Brain pericyte (primary cell): ENCODE results near the gene LOXL3.
"Not testable (repeated sequence)": the region's sequence is repeated elsewhere in the genome, so short reads cannot be mapped to it uniquely, and the experiment has no call there.

Experiments used
- DNase-seq: peaks from one replicate; pipeline ENCODE4 v3.0.0-alpha.2; 2012; ENCODE audit warnings: low read depth, low spot score

The LOXL3 gene

DNA sequence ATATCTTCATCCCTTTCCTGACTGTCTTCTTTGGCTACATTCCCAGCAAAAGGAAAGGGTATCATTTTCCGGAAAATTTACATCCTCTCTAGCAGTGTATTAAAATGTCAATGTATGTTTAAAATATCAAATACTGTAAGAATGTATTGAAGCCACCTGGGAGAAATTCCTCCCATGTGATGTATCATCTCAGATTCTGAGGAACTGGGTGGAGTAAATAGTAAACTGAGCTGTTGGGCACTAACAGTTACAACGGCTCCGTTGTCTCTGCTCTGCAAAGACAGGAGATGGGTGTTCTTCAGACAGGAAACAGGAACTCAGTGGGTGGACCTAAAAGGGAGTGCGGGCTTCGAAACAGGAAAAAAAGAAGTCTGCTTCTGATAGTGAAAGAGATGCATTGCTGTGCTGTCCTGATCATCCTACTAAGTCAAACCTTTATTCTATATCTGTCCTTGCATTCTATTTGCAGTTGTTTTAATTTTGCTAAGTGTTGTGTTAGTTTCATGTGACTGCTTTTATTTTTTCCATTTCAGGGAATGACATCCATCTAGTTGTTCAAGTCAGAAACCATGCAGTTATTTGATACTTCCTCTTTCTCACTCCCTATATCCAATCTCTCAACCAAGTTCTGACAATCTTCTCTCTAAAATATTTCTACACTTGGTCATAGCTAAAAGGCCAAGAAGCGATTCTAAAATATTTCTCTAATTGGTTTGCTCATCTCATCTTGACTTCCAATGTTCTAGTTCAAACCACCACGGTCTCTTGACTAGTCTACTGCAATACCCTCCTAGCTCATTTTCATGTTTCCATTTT lies 20.2 kb upstream of the LOXL3 start:
- DNase-seq, result no peak

DNA sequence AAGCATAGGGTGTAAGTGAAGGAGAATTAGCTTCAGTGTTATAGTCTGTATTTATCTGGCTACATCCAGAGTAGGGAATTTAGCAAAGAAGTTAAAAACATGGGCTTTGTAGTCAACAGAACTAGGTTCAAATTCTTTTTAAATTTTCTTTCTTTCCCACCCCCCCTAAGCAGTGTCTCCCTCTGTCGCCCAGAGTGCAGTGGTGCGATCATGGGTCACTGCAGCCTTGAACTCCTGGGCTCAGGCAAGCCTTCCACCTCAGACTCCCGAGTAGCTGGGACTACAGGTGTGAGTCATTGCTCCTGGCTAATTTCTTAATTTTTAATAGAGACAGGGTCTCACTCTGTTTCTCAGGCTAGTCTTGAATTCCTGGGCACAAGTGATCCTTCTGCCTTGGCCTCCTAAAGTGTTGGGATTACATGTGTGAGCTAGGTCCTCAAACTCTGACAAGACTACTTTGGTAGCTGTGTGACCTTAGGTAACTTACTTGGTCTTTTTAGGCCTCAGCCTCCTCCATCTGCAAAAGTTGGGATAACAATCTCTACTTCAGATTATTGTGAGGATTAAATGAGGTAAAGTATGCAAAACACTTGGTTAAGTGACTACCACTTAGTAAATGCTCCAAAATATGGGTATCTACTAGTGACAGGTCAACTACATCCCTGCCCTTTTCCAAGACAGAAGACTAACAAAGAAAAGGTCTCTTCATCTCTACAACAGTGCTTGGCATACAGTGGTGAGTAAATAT lies 18.6 kb upstream of the LOXL3 start:
- no peak for DNase-seq

- no peak for DNase-seq
These were observed 17.3 kb upstream of the LOXL3 start for GRCh38 chr2:74571058-74571457.

GRCh38 chr2:74569686-74570085 lies 15.9 kb upstream of the LOXL3 start:
- no peak for DNase-seq

GRCh38 chr2:74567881-74568280 lies 14.1 kb upstream of the LOXL3 start:
- no peak for DNase-seq

GRCh38 chr2:74566754-74567085 lies 13.0 kb upstream of the LOXL3 start:
- no peak for DNase-seq

- no peak for DNase-seq
These were observed 12.5 kb upstream of the LOXL3 start for GRCh38 chr2:74566076-74566753.

DNA sequence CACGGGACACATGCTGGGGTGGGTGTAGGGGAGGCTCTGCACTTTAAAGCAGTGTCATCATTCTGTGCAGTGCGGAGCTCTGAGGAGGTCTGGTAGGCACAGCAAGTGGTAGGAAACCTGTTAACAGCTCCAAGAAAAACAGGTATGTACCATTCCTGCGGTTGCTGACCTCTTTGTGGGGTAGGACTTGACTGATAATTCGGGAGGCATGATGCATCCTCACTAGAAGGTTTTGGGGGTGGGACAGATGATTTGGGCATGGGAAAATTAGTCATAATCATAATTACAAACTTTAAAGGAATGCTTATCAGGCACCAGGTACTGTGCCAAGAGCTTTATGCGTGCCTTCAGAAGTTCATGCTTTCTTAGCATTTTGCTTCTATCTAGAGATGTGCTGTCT lies 10.5 kb upstream of the LOXL3 start:
- no peak for DNase-seq

GRCh38 chr2:74562126-74562775 lies 8.5 kb upstream of the LOXL3 start:
- DNase-seq, result no peak

DNA sequence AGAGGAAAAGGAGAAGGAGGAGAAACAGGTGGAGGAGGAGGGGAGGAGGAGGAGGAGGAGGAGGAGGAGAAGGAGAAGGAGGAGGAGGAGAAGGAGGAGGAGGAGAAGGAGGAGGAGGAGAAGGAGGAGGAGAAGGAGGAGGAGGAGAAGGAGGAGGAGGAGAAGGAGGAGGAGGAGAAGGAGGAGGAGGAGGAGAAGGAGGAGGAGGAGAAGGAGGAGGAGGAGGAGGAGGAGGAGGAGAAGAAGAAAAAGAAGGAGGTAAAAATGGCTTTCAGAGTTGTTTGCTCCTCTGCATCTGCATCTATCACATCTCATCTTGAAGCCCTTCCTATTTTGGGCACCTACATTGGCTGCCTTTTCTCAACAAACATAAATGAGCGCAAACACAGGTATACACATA lies 7.3 kb upstream of the LOXL3 start:
- DNase-seq, result not testable (repeated sequence)

DNA sequence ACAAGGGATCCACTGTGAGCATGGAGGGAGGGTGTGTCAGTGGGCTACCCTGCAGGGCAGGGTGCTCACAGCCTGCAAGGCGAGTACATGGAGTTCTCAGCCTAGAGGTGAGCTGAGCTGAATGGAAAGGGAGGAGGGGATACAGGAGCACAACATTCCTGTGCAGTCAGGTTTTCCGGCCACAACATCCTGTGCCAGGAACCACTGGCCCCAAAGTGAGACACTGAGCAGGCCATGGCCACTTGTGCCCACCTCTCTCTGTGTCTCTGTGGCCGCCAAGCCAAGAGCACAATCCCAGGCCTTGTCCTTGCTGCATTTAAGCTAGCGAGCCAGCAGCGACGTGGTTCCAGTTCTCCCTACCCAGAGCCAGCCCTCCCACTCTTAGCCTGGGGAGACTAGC lies 6.8 kb upstream of the LOXL3 start:
- DNase-seq, result no peak

GRCh38 chr2:74559912-74560311 lies 6.2 kb upstream of the LOXL3 start:
- DNase-seq, result no peak

DNA sequence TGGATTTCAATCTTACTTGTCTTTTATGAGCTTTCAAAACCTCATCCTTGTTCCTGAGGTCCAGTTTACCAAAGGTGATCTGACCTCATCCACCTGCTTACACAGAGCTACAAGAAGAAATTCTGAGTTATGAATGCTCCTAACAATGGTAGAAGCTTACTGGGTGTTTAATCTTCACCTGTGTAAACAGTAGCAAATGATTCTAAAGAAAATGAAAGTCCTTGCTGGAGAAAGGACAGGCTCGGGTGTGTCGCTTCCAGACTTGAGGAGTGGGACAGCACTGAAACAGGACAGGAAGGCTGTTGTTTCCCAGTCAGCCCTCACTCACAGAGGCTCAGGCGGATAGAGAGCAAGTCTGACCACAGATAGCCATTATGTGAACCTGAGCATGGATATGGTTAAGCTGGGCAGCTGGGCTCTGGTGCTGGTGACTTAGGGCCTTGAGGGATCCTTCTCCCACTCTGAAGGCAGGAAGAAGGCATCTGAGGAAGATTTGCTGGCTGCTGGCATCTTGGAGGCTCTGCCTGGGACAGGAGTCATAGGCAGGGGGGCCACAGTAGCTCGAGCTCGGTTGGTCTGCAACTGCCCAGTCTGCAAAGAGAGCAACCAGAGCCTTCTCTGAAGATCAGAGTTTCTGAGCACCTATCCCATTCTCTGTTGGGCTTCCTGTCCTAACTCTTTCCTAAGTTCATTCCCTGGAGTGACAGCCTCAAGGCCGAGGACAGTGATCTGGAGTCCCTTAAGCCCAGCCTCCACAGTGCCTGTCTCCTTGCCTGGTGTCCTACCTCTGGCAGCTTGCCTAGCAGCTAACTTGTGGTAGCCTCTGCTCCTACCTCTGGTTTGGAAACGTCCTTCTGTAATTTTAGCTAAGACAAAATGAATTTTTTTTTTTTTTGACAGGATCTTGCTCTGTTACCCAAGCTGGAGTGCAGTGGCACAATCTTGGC lies 4.8 kb upstream of the LOXL3 start:
- no peak for DNase-seq

- no peak for DNase-seq
These were observed 3.2 kb upstream of the LOXL3 start for GRCh38 chr2:74556831-74557370.

GRCh38 chr2:74556159-74556558 lies 2.4 kb upstream of the LOXL3 start:
- no peak for DNase-seq

DNA sequence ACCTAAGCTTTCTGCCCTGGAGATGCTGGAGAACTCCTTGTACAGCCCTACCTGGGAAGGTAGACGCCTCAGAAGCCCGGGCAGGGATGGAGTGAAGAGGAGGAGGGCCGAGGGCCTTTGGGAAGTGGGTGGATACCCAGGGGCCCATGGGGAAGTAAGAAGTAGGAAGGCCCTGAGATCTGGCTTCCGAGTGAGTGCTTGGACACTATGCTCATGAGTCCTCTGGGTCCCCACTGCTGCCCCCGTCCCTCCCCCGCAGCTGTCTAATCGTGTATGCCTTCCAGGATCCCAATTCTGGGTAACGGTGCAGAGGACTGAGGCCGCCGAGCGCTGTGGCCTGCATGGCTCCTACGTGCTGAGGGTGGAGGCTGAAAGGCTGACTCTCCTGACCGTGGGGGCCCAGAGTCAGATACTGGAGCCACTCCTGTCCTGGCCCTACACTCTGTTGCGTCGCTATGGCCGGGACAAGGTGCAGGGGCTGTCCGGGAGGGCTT lies 1.9 kb upstream of the LOXL3 start:
- no peak for DNase-seq

DNA sequence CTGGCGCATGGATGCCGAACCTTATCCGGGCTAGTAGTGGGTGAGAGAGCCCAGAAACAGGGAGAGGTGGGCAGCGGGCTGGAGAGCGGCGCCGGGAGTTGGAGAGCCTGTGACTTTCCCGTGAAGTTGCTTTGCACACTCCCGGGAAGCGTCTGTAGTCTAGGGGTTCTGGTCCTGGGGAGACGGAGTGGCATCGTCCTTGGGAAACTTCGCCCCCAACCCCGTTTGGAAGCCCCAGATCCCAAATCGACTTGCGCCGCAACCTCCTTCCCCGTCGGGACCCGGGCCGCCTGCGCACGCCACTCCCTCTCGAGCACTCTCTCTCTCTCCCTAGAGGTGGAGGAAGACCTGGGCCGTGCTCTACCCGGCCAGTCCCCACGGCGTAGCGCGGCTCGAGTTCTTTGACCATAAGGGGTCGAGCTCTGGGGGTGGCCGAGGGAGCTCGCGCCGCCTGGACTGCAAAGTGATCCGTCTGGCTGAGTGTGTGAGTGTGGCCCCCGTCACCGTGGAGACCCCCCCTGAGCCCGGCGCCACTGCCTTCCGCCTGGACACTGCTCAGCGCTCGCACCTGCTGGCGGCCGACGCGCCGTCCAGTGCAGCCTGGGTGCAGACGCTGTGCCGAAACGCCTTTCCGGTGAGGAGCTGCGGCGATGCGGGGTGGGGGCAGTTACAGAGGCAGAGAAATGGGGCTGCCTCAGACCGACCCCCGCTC lies 1.2 kb upstream of the LOXL3 start:
- DNase-seq, result no peak

DNA sequence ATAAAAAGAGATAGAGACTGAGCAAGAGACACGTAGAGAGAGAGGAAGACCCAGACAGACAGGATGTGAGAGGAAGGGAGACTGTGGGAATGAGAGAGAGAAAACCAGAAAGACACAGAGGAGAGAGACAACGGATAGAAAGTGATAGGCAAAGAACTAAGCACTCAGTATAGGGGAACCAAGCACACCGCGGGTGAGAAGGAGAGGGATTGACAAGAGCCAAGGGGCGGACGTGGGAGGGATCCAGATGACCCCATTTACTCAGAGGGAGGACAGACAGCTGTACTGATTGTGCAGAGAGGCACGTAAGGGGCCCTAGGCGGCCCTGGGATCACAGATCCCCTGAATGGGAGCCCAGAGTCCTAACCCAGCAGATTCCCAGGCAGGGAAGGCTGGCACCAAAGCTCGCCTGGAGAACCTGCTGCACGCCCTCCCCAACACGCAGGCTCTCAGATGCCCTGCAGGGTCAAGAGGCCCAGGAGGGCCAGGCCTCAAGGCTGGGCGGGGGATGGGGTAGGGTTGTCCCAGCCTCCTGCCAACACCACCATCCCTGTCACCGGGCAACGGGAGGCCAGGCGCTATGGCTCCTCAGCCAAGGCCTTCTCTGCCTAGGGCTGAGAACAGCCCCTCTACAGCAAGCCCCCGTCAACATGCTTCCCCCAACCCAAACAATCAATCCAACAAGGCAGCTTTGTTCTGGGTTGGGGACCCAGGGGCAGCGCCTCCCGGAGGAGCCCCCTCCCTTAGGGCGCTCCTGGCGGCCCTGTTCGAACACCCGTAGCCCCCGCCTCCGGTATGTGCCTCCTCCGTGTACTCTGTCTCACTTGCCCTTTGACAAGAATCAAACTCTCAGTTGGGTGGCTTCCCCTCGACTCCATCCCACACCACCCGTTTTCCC lies 579 bp downstream of the LOXL3 start:
- DNase-seq, result no peak
